Measurements from ENCODE around the gene INHBA.
A peak's percentile ranks its signal among the peaks of the same experiment; 100 is the strongest.

The INHBA gene

DNA sequence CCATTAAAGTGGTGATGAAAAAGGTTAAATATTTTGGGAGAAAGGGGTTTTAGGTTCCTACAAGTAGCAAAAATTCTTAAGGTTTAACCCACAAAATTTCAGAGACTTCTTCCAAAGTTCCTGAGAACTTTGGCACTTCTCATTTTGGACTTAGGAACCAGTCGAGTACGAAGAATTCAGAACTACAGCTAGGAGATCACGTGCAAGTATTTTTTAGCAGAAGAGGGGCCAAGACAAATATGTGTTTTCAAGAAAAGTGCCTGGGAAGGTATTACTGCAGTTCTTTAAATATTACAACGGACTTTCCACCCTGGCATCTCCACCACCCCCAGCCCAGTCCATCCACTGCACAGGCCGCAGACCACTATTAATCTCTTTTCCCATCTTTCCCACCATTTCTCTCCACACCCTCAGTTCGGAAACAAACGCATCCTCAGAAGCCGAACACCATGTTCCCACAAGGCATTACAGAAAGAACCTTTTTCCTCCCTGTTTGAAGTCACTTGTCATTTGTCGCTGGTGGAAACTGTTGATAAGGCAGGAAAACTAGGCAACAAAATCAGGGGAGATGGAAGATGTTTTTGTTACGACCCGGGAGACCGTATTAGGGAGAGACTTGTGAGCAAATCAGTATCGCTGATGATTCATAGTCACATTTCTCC, 7.1 kb downstream of the INHBA start:
- TF ChIP-seq POLR2AphosphoS5 (IDR thresholded peaks at IDR 0.05; ENCODE audit: low read depth) (no peak), GABPA (IDR thresholded peaks at IDR 0.05; ENCODE audit: low read depth) (no peak), SPI1 (IDR thresholded peaks at IDR 0.05; ENCODE audit: borderline replicate concordance, low read depth) (no peak)
- TF ChIP-seq, protein P1, sequence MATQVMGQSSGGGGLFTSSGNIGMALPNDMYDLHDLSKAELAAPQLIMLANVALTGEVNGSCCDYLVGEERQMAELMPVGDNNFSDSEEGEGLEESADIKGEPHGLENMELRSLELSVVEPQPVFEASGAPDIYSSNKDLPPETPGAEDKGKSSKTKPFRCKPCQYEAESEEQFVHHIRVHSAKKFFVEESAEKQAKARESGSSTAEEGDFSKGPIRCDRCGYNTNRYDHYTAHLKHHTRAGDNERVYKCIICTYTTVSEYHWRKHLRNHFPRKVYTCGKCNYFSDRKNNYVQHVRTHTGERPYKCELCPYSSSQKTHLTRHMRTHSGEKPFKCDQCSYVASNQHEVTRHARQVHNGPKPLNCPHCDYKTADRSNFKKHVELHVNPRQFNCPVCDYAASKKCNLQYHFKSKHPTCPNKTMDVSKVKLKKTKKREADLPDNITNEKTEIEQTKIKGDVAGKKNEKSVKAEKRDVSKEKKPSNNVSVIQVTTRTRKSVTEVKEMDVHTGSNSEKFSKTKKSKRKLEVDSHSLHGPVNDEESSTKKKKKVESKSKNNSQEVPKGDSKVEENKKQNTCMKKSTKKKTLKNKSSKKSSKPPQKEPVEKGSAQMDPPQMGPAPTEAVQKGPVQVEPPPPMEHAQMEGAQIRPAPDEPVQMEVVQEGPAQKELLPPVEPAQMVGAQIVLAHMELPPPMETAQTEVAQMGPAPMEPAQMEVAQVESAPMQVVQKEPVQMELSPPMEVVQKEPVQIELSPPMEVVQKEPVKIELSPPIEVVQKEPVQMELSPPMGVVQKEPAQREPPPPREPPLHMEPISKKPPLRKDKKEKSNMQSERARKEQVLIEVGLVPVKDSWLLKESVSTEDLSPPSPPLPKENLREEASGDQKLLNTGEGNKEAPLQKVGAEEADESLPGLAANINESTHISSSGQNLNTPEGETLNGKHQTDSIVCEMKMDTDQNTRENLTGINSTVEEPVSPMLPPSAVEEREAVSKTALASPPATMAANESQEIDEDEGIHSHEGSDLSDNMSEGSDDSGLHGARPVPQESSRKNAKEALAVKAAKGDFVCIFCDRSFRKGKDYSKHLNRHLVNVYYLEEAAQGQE (IDR thresholded peaks at IDR 0.05; ENCODE audit: insufficient replicate concordance, low read depth), result no peak
- TF ChIP-seq, protein P2, sequence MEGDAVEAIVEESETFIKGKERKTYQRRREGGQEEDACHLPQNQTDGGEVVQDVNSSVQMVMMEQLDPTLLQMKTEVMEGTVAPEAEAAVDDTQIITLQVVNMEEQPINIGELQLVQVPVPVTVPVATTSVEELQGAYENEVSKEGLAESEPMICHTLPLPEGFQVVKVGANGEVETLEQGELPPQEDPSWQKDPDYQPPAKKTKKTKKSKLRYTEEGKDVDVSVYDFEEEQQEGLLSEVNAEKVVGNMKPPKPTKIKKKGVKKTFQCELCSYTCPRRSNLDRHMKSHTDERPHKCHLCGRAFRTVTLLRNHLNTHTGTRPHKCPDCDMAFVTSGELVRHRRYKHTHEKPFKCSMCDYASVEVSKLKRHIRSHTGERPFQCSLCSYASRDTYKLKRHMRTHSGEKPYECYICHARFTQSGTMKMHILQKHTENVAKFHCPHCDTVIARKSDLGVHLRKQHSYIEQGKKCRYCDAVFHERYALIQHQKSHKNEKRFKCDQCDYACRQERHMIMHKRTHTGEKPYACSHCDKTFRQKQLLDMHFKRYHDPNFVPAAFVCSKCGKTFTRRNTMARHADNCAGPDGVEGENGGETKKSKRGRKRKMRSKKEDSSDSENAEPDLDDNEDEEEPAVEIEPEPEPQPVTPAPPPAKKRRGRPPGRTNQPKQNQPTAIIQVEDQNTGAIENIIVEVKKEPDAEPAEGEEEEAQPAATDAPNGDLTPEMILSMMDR (IDR thresholded peaks at IDR 0.05; ENCODE audit: insufficient read depth, low read length), result no peak
- H3K4me3 ChIP-seq (replicated peaks; ENCODE audit: insufficient read depth, low read length), result no peak overlapping the region
- DNase-seq (ENCODE audit: low read depth in 1 of 2, low spot score in 1 of 2), result no peak
- H3K27me3 ChIP-seq (ENCODE audit: insufficient read depth, poor library complexity, severe bottlenecking), result peaks cover 21% of the 10 kb centered on the region
- no peak overlapping the region for H3K27ac ChIP-seq (replicated peaks)

DNA sequence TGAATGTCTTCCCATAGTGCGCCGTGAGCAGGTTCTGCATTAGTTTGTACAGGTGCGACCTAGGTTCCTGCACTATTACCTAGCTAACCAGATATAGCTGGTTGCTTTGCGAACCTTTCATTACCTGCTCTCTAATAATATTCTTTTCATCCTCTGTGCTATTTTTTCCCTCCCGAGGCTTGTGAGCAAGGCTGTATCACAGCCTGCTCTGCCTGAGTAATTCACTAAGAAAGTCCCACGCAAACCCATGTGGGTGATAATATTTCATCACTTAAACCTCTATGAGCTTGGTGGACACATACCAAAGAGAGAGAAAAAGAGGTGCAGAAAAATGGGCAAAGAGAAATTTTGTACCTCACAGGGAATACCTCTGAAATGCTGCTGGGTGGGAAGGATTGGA, 8.4 kb downstream of the INHBA start:
- TF ChIP-seq POLR2AphosphoS5 (IDR thresholded peaks at IDR 0.05; ENCODE audit: low read depth) (no peak), SPI1 (IDR thresholded peaks at IDR 0.05; ENCODE audit: borderline replicate concordance, low read depth) (no peak), GABPA (IDR thresholded peaks at IDR 0.05; ENCODE audit: low read depth) (no peak)
- TF ChIP-seq, protein P1 (IDR thresholded peaks at IDR 0.05; ENCODE audit: insufficient replicate concordance, low read depth), result no peak
- TF ChIP-seq, protein P2 (IDR thresholded peaks at IDR 0.05; ENCODE audit: insufficient read depth, low read length), result no peak
- Histone ChIP-seq H3K4me3 (replicated peaks; ENCODE audit: insufficient read depth, low read length) (no peak overlapping the region), H3K27me3 (ENCODE audit: insufficient read depth, poor library complexity, severe bottlenecking) (peaks cover 16% of the 10 kb centered on the region)

DNA sequence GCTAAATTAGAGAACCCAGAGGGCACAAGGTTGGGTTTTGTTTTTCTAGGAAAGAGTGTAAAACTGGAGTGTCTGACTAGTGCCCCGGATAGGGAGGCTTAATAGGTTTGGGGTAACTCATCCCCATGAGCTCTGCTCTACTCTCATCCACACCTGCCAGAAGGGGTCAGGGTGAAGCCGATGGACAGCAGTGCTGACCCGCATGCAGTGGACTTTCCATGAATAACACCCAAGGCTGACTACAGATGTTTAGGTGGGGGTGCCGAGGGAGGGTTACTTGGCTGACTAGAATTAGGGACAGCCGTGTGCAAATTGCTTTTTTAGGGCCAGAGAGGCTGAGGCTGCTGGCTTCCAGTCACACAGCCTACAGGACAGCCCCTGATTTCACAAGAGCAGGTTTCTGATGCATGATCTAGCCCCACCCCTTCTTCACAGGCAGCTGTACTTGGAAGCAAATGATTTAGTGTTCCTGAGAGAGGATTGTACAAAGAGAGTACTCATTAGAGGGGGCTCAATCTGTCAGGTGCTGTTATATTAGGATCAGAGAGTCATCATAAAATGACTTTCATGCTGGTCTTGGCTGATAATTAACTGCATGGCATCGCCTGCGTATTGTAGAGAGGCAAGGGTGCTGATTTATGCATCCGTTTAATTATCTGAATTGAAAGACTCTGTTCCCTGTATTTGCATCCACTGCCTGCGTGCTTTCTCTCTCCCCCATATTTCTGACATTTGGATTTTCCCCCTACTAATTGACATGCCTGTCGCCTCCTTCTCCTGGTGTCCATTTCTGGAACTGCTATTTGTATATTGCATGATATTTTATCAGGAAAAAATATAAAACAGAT, 9.5 kb downstream of the INHBA start:
- peaks cover 5% of the 10 kb centered on the region for H3K27me3 ChIP-seq (ENCODE audit: insufficient read depth, poor library complexity, severe bottlenecking)
- no peak overlapping the region for H3K4me3 ChIP-seq (replicated peaks; ENCODE audit: insufficient read depth, low read length)
- no peak for TF ChIP-seq POLR2AphosphoS5 (IDR thresholded peaks at IDR 0.05; ENCODE audit: low read depth)
- TF ChIP-seq GABPA (IDR thresholded peaks at IDR 0.05; ENCODE audit: low read depth), result no peak
- TF ChIP-seq, protein P2 (IDR thresholded peaks at IDR 0.05; ENCODE audit: insufficient read depth, low read length), result no peak
- TF ChIP-seq, protein P1 (IDR thresholded peaks at IDR 0.05; ENCODE audit: insufficient replicate concordance, low read depth), result no peak
- TF ChIP-seq SPI1 (IDR thresholded peaks at IDR 0.05; ENCODE audit: borderline replicate concordance, low read depth), result no peak
- peak in 1 of 2 experiments; percentile 19 for DNase-seq (ENCODE audit: low read depth in 1 of 2, low spot score in 1 of 2)
- no peak overlapping the region for H3K27ac ChIP-seq (replicated peaks)

More for the DNA sequence above, 8.4 kb downstream of the INHBA start:
- H3K27ac ChIP-seq (replicated peaks), result no peak overlapping the region
- no peak for DNase-seq (ENCODE audit: low read depth in 1 of 2, low spot score in 1 of 2)

Measured in HL-60 (cell line).